ENCODE measurements around the gene SMAGP.

- TF ChIP-seq CTCF (IDR thresholded peaks at IDR 0.05) (no peak), POLR2AphosphoS5 (IDR thresholded peaks at IDR 0.05) (no peak), POLR2A (IDR thresholded peaks at IDR 0.05) (no peak)
These were observed 73.7 kb downstream of the SMAGP start for GRCh38 chr12:51196547-51196946.
